HG03175 (cell line): ENCODE results near the gene LRRC7.

Source experiments
- ATAC-seq: cut with Tn5 transposase; IDR thresholded peaks from one replicate; pipeline ENCODE4 v1.9.1; 2021; ENCODE audit warnings: mild to moderate bottlenecking, moderate library complexity; ENCODE audit not compliant: unreplicated experiment

Gene LRRC7

GRCh38 chr1:70150444-70150843, 582.7 kb downstream of the LRRC7 start:
- ATAC-seq, result no peak

DNA sequence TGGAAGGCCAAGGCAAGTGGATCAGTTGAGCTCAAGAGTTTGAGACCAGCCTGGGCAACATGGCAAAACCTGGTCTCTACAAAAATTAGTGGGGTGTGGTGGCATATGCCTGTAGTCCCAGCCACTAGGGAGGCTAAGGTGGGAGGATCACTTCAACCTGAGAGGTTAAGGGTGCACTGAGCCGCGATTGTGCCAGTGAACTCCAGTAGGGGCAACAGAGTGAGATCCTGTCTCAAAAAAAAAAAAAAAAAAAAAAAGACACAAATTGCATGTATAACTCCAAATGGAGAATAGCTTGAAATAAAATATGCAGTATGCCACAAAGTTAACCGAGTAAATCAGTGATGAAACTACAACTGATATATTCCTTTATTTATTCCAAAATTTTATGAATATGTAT, 586.0 kb downstream of the LRRC7 start:
- ATAC-seq, result no peak

GRCh38 chr1:70156529-70157120, 588.9 kb downstream of the LRRC7 start:
- ATAC-seq, result no peak

DNA sequence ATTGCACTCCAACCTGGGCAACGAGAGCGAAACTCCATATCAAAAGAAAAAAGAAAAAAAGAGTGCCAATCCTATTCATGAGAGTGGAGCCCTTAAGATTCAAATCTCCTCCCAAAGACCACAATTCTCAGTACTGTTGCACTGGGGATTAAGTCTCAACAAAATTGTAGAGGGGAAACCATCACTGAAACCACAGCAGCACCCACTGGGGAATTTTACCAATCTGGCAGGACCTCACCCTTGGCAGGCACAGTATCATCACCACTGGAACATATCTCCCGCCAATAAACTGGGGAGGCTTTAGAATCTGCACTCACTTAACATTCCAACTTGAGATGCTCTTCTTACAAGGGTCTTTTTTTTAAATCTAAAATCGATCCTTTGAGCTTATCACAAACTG, 596.6 kb downstream of the LRRC7 start:
- ATAC-seq, result no peak

GRCh38 chr1:70168283-70168682, 600.6 kb downstream of the LRRC7 start:
- no peak for ATAC-seq

DNA sequence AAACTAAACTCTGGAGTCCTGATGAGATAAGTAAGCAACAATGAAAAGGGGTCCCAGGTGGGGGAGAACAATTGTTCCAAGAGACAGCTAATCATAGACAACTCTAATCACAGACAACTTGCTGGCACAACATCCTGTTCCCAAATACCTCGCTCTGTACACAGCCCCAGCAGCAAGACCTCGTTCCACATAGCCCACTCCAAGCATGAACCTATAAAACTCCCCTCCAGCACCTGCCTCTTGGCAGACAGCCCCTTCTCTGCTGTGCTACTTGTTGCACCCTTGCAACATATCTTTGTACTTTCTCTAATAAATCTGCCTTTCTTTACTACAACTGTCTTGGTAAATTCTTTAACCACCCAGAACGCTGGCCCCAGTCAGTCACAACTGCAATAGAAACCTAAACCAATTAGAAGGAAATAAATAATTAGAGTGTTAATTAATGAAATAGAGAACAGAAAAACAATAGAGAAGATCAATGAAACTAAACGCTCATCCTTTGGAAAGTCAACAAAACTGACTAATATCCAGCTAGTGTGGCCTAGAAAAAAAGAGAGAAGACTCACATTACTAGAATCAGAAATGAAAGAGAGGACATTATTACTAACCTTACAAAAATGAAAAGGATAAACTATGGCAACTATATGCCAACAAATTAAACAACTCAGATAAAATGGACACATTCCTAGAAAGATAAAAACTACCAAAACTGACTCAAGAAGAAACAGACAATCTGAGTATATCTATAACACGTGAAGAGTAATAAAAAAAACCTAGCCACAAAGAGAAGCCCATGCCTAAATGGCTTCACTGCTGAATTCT, 601.5 kb downstream of the LRRC7 start:
- ATAC-seq, result no peak

GRCh38 chr1:70171512-70171911, 603.8 kb downstream of the LRRC7 start:
- no peak for ATAC-seq
